HG03565 (cell line): ENCODE measurements around the gene SIPA1L3.

Experiments used
- ATAC-seq: cut with Tn5 transposase; IDR thresholded peaks from one replicate; pipeline ENCODE4 v1.9.1; 2021; ENCODE audit warnings: mild to moderate bottlenecking, moderate library complexity; ENCODE audit not compliant: unreplicated experiment

Gene SIPA1L3

DNA sequence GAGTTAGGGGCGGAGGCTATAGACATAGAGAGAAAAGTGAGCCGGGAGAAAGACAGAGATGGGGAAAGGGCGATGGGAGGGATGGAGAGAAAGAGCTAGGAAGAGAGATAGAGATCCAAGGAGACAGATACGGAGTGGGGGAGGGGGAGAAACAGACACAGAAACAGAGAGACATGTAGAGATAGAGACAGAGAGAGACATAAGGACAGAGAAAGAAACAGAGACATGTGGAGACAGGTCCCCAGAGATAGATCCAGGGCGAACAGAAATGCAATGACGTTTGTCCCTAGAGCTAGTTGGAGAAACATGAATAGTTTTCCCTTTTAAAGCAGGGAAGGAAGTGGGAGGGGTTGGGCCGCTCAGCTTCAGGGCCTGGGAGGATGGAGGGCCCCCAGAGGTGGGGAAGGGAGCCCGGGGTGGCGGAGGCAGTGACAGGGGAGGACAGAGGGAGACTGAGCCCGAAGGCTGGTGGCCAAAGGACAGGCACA, 344.6 kb downstream of the SIPA1L3 start:
- no peak for ATAC-seq

DNA sequence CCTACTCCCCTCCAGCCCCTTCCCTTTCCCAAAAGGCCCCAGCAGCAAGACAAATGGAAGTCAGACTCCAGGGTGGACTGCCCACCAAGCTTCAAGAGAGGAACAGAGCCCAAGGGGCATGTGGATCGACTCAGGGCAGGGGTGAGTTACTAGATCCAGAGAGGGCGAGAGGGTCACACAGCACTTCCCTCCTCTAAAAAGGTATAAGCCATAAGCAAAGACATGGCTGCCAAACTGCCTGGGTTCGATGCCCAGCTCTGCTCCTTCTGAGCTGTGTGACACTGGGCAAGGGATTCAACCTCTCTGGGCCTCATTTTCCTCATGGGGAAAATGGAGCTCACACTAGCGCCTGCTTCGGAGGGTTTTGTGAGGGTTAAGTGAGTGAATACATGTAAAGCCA, 345.4 kb downstream of the SIPA1L3 start:
- ATAC-seq: no peak

DNA sequence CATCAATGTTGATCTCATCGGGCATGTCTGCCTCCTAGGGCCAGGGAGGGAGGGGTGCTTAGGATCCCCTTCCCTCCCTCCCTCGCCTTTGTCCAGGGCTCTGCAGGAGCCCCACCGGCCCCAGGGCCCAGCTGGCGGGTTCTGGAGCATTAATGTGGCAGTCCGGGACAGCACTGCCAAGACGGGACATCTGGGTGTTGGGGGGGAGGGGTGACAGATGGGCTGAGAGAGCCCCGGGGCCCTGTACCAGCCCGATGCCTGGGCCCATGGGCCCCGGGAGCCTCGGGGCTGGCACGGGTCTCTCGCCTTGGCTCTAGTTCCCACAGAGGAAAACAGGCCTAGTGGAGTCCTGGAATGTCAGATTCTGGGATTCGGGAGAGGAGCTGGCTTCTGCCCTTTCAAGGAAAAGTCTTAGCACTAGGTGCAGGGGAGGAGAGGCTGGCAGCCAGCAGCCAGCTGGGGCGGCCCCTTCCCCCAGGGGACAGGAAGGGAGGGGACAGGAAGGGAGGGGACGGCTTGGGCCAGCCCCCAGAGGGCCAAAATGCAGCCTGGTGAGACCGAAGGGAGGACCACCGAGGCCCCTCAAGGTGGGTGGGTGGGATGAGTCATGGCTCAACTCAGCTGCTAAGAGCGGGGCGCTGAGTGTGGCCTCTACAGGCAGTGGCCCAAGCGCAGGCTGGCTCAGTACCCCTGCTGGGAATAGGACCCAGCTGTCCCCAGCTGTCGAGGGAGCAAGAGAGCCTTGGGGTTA, 346.1 kb downstream of the SIPA1L3 start:
- ATAC-seq: no peak

DNA sequence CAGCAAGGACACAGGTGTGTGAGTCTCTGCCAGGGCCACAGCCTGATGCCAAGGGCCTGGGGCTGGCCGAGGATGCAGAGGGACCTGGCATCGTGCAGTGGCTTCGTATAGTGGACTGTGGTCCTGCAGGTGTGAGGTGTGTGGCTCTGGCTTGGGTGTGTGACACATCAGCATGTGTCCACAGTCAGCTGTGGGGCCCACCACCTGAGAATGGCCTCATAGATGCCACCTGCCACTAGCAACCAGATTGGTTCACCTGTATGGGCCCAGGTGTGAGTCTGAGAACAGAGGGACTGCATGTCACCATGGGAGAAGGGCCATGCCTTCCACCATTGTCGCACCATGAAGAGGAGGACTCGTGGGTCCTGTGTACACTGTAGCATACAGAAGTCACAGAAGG, 346.8 kb downstream of the SIPA1L3 start:
- no peak for ATAC-seq

DNA sequence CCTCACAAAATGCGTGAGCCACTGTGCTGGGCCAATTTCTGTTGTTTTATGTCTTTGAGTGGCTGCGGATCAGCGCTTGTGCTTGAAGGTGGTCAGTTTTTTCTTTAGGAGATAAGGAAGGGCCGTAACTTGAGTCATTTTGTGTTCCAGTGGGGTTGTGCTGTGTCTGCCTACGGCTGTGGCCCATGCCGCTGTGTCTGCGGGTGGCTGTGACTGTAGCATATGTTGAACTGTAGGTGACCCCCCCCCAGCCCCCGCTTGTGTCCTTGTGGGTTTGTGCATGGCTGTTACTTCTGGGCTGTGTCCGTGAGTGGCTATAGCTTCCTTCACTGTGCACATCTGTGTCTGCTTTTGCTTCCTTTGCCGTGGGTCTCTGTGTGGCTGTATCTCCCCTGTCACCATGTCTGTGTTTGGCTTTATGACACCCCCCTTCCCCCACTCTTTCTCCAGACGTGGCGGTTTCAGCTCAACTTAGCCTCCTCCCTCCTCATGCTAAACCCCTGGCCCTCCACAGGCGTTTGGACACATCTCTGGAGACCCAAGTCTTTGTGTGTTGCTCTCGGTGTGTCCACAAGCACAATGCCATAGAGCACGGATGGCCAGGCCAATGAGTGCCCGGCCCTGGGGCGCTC, 348.5 kb downstream of the SIPA1L3 start:
- ATAC-seq: no peak
